OCI-LY7 (cell line): ENCODE results near the gene KLF16.

Source experiments
- CTCF ChIP-seq: fragments of 200-600 bp; sonication (generic); conservative IDR thresholded peaks from 2 replicates; pipeline ENCODE4 v1.5.1; 2014; ENCODE audit warnings: mild to moderate bottlenecking, antibody characterized with exemption, low read length, moderate library complexity, mixed read lengths
- EZH2phosphoT487 ChIP-seq: fragments of 200-600 bp; sonication (generic); IDR thresholded peaks from 2 replicates; pipeline ENCODE4 v1.6.1; 2018; ENCODE audit warnings: low read depth, borderline replicate concordance, mild to moderate bottlenecking, mixed run types, antibody characterized with exemption, low read length, moderate library complexity, mixed read lengths

GRCh38 chr19:1893791-1894190 is 30.4 kb upstream of the KLF16 start:
- TF ChIP-seq CTCF (no peak), EZH2phosphoT487 (no peak)
